NOMO-1 treated with dmso at 0.1 percent for 144 hours (cell line): ENCODE results near the gene KCTD5.

Source experiments
- DNase-seq: peaks from one replicate; lab custom pipeline; 2025; ENCODE audit not compliant: unreplicated experiment; lab: John Stamatoyannopoulos, UW

KCTD5 gene

DNA sequence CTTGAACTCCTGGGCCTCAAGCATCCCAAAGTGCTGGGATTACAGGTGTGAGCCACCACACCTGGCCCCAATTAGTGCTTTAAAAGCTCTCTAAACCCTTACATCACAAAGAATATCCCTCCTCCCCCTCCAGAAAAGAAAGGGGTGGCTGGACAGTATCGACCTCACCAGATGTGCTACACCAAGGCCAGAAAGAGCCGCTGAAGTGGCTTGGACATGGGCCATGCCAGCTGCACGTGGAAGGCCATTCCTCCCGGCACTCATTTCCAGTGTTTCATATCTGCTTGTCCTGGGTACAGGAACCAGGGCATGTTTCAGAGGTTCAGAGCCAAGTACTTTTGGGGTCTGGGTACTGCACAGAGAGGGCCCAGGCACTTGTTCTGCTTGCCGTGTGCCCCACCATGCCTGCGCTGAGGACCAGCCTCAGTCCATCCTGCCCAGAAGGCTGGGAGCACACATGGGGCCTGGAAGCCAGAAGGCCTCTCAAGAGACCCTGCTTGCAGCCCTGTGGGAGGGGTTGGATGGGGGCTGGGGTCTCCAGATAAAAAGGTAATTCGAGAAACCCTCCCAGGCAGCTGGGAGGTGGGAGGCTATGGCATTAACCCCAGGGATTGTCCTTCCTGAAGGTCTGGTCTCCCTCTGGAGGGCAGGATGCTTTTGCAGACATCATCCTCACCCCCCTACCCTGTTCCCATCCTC, 66.6 kb downstream of the KCTD5 start:
- no peak for DNase-seq

GRCh38 chr16:2749476-2749875, 67.2 kb downstream of the KCTD5 start:
- no peak for DNase-seq

DNA sequence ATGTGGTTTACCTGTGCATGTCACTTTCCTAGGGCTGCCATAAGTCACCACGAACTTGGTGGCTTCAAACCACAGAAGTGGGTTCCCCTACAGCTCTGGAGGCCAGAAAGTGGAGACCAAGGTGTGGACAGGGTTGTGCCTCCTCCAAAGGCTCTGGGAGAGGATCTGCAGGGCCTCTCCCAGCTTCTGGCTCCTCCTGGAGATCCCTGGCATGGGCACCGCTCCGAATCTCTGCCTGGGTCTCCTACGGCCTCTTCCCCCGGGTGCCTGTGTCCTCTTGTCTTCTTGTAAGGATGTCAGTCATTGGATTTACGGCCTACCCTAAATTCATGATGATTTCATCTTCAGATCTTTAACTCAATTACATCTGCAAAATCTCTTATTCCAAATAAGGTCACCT, 67.6 kb downstream of the KCTD5 start:
- no peak for DNase-seq

DNA sequence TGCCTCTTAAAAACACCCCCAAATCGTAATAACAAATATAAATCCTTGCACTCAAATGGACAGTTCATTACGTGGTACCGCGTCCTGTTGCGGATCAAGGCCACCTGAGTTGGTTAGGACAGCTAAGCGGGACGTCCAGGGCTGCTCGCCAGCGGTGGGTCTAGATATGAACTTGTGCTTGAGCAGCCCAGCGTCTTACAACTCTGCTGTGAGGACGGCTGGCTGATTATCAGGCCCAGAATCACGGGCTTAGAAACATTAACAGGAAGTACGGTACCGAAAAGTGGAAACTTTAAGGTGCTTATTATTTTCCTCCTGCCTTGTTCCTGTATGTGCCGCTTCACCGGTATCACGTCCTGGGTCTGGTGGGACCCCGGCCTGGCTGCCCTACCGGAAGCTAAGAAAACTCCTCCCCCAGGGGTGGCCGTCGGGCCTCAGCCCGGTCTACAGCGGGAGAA, 69.3 kb downstream of the KCTD5 start:
- no peak for DNase-seq

- peak; percentile 97 for DNase-seq
Observed at GRCh38 chr16:2752035-2752849, 69.9 kb downstream of the KCTD5 start, which contains the start of gene SRRM2. Gene SRRM2 (plus strand): TSS chr16:2752638. CDS start chr16:2756365, 3,727 bp downstream.

DNA sequence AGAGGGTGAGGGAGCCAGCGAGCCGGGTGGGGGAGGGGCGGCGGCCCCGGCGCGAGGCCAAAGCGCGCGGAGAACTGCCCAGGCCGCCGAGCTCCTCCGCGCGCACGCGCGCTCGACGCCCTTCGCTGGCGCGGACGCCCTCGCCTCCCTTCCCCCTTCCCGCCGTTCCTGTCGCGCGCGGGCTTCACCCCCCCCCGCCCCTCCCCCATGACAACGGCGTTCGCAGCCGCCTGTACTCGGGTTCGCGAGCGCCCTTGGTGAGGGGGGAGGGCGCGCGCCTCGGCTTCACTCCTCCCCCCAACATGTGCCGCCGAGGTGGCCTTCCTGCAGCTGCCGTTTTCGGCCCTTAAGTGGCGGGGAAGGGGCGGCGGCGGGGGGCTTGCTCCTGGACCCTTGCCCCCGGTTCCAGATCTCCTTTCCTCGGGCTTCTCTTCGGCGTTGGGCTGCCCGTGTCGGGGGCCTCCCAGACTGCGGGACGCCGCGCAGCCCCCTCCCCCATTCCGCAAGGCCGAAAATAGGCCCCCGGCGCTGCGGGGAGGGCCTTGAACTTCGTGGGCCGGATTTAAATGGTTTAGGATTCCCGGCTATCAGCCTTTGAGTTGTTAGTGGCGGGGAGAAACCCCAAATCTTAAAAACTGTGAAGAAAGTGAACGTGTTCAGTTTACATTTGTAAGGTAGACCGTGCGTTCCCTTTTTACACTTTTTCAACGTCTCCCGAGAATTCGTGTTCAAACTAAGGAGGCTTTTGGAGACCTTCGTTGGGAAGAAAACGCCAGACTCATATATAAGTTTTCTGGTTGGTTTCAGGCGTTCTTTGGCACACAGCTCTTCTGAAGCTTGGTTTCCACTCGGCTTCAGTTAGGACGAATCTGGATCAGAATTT, 70.8 kb downstream of the KCTD5 start:
- DNase-seq = peak; percentile 43

GRCh38 chr16:2753733-2754020, 71.4 kb downstream of the KCTD5 start:
- no peak for DNase-seq

DNA sequence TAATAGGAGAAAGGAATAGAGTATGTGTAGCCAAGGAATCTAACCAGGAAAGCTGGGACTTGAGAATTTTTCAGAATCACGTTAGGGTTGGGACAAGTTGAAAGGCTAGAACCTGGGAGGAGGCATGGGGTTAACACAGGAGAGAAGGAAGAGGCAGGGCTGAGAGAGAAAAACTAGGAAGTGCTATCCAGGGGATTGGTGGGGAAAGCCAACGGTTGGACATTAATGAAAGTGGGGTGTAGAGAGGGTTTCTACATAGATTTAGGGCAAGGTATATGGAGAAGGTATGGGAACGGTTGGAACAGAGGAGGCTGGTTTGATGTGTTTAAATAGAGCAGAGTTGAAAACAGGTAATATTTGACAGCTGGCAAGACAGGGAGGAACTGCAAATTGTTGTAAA, 72.8 kb downstream of the KCTD5 start:
- DNase-seq = no peak

- no peak for DNase-seq
Observed at GRCh38 chr16:2756288-2757015, 74.1 kb downstream of the KCTD5 start.

DNA sequence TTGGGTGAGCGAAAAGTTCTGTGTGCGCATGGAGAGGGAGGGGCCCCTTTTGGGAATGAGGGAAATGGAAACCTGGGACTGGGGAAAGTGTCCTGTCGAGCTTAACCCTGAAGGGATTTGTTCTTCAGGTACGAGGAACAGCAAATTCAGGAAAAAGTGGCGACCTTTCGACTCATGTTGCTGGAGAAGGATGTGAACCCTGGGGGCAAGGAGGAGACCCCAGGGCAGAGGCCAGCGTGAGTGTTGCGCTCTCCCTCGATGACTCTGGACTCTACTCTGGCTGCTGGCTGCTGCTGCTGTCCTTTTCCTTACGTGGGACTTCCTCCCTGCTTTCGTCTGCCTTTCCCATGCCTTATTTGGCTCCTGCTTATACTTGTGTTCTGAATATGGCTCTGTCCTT, 75.0 kb downstream of the KCTD5 start:
- no peak for DNase-seq
